ENCODE results near the gene MTHFR.

The MTHFR gene

GRCh38 chr1:11805422-11806306, at the start of gene MTHFR, which contains the start of gene CLCN6:
Gene MTHFR (minus strand): TSS chr1:11805964. CDS start chr1:11803116, 2,848 bp downstream.
Gene CLCN6 (plus strand): TSS chr1:11806191. CDS start chr1:11806263, 72 bp downstream.
- peak within 1 kb of the TSS; percentile 94 for H3K4me3 Mint-ChIP-seq

GRCh38 chr1:11855430-11855829, 49.7 kb upstream of the MTHFR start:
- H3K36me3 Mint-ChIP-seq = no peaks in the 10 kb centered on the region
- no peak for DNase-seq (ENCODE audit: low spot score in 2 of 2)
- peak; percentile 73 for ATAC-seq

More at GRCh38 chr1:11805422-11806306, at the start of gene MTHFR, which contains the start of gene CLCN6:
- H3K4me1 Mint-ChIP-seq = peaks cover 65% of the 10 kb centered on the region
- H3K9me3 Mint-ChIP-seq = no peaks in the 10 kb centered on the region
- peak; percentile 91 for ATAC-seq
- peak within 1 kb of the TSS; percentile 98 for H3K27ac Mint-ChIP-seq
- DNase-seq (ENCODE audit: low spot score in 2 of 2) = peak; percentile 98 to 99
- H3K36me3 Mint-ChIP-seq = peaks cover 48% of the 10 kb centered on the region

GRCh38 chr1:11854519-11854918, 48.8 kb upstream of the MTHFR start:
- no peaks in the 10 kb centered on the region for H3K36me3 Mint-ChIP-seq
- no peak overlapping the region for H3K27ac Mint-ChIP-seq
- DNase-seq (ENCODE audit: low spot score in 2 of 2) (no peak), ATAC-seq (no peak)
- H3K9me3 Mint-ChIP-seq = no peaks in the 10 kb centered on the region
- peaks cover 6% of the 10 kb centered on the region for H3K4me1 Mint-ChIP-seq
- no peak overlapping the region for H3K4me3 Mint-ChIP-seq

More at GRCh38 chr1:11855430-11855829, 49.7 kb upstream of the MTHFR start:
- Mint-ChIP-seq H3K4me3 (no peak overlapping the region), H3K27ac (no peak overlapping the region), H3K9me3 (no peaks in the 10 kb centered on the region), H3K4me1 (peaks cover 6% of the 10 kb centered on the region)

- Mint-ChIP-seq H3K4me3 (no peak overlapping the region), H3K27ac (no peak overlapping the region), H3K36me3 (no peaks in the 10 kb centered on the region), H3K9me3 (no peaks in the 10 kb centered on the region), H3K4me1 (peaks cover 6% of the 10 kb centered on the region)
- ATAC-seq (no peak), DNase-seq (ENCODE audit: low spot score in 2 of 2) (no peak)
Observed at GRCh38 chr1:11851180-11851579, 45.4 kb upstream of the MTHFR start.

- Mint-ChIP-seq H3K27ac (no peak overlapping the region), H3K4me3 (no peak overlapping the region), H3K9me3 (no peaks in the 10 kb centered on the region), H3K36me3 (no peaks in the 10 kb centered on the region), H3K4me1 (peaks cover 6% of the 10 kb centered on the region)
- no peak for ATAC-seq
- DNase-seq (ENCODE audit: low spot score in 2 of 2) = no peak
Observed at GRCh38 chr1:11850156-11850555, 44.4 kb upstream of the MTHFR start.

- Mint-ChIP-seq H3K4me3 (no peak overlapping the region), H3K36me3 (peaks cover 10% of the 10 kb centered on the region), H3K9me3 (no peaks in the 10 kb centered on the region), H3K4me1 (peaks cover 6% of the 10 kb centered on the region), H3K27ac (no peak overlapping the region)
- DNase-seq (ENCODE audit: low spot score in 2 of 2) (no peak), ATAC-seq (no peak)
Observed at GRCh38 chr1:11848373-11848700, 42.6 kb upstream of the MTHFR start.

- DNase-seq (ENCODE audit: low spot score in 2 of 2) (no peak), ATAC-seq (no peak)
- H3K4me3 Mint-ChIP-seq = no peak within 1 kb of the TSS
- peaks cover 6% of the 10 kb centered on the region for H3K4me1 Mint-ChIP-seq
- no peaks in the 10 kb centered on the region for H3K9me3 Mint-ChIP-seq
- no peak within 1 kb of the TSS for H3K27ac Mint-ChIP-seq
- peaks cover 15% of the 10 kb centered on the region for H3K36me3 Mint-ChIP-seq
Observed at GRCh38 chr1:11847667-11848372, 42.1 kb upstream of the MTHFR start, which contains the start of gene NPPA. Gene NPPA (minus strand): TSS chr1:11847783. CDS start chr1:11847684, 99 bp downstream.

- Mint-ChIP-seq H3K9me3 (no peaks in the 10 kb centered on the region), H3K36me3 (peaks cover 34% of the 10 kb centered on the region), H3K4me1 (no peaks in the 10 kb centered on the region), H3K4me3 (no peak overlapping the region), H3K27ac (no peak overlapping the region)
- ATAC-seq = no peak
- DNase-seq (ENCODE audit: low spot score in 2 of 2) = no peak
Observed at GRCh38 chr1:11845641-11846335, 40.0 kb upstream of the MTHFR start.

GRCh38 chr1:11842154-11843041, 36.6 kb upstream of the MTHFR start:
- Mint-ChIP-seq H3K36me3 (peaks cover 63% of the 10 kb centered on the region), H3K9me3 (no peaks in the 10 kb centered on the region), H3K4me1 (peaks cover 6% of the 10 kb centered on the region), H3K4me3 (no peak overlapping the region), H3K27ac (no peak overlapping the region)
- DNase-seq (ENCODE audit: low spot score in 2 of 2) (no peak), ATAC-seq (no peak)

GRCh38 chr1:11841245-11842153, 35.7 kb upstream of the MTHFR start:
- no peak for DNase-seq (ENCODE audit: low spot score in 2 of 2)
- Mint-ChIP-seq H3K27ac (no peak overlapping the region), H3K36me3 (peaks cover 72% of the 10 kb centered on the region), H3K4me3 (no peak overlapping the region), H3K9me3 (no peaks in the 10 kb centered on the region), H3K4me1 (peaks cover 6% of the 10 kb centered on the region)
- no peak for ATAC-seq

GRCh38 chr1:11839727-11840705, 34.3 kb upstream of the MTHFR start:
- Mint-ChIP-seq H3K27ac (no peak overlapping the region), H3K4me1 (peaks cover 6% of the 10 kb centered on the region), H3K9me3 (no peaks in the 10 kb centered on the region), H3K4me3 (no peak overlapping the region), H3K36me3 (peaks cover 85% of the 10 kb centered on the region)
- ATAC-seq (no peak), DNase-seq (ENCODE audit: low spot score in 2 of 2) (no peak)

GRCh38 chr1:11838349-11839272, 32.8 kb upstream of the MTHFR start:
- H3K36me3 Mint-ChIP-seq = peaks cover 78% of the 10 kb centered on the region

More at GRCh38 chr1:11838349-11839272, 32.8 kb upstream of the MTHFR start:
- Mint-ChIP-seq H3K27ac (no peak overlapping the region), H3K4me1 (peaks cover 11% of the 10 kb centered on the region), H3K4me3 (no peak overlapping the region), H3K9me3 (no peaks in the 10 kb centered on the region)
- DNase-seq (ENCODE audit: low spot score in 2 of 2) = peak; percentile 64 to 83
- peak; percentile 83 for ATAC-seq

Data from stimulated activated effector memory CD8-positive, alpha-beta T cell treated with anti-CD3 and anti-CD28 coated beads, Interleukin-12 subunit alpha, Interleukin-12 subunit beta, amount 100 ng/mL, for 72 hours (primary cell).